Parathyroid adenoma (tissue), 2 donors: ENCODE results near the gene ARHGAP15.

Source experiments
- H2AFZ ChIP-seq: fragments of 300-600 bp; sonication (generic); one replicate; pipeline ENCODE4 v1.7.0; 2017; ENCODE audit warnings: antibody characterized with exemption, mild to moderate bottlenecking
- H3K27ac ChIP-seq: fragments of 300-600 bp; sonication (generic); one replicate; pipeline ENCODE4 v1.7.0; 2017
- H3K27me3 ChIP-seq: fragments of 300-600 bp; sonication (generic); one replicate; pipeline ENCODE4 v1.7.0; 2017; ENCODE audit warnings: low read length; ENCODE audit not compliant: control insufficient read depth, insufficient read depth
- H3K36me3 ChIP-seq: fragments of 300-600 bp; sonication (generic); one replicate; pipeline ENCODE4 v1.7.0; 2017; ENCODE audit warnings: low read length; ENCODE audit not compliant: control insufficient read depth, insufficient read depth
- H3K4me1 ChIP-seq: fragments of 300-600 bp; sonication (generic); one replicate; pipeline ENCODE4 v1.7.0; 2017; ENCODE audit warnings: control low read depth
- H3K4me2 ChIP-seq: fragments of 300-600 bp; sonication (generic); one replicate; pipeline ENCODE4 v1.7.0; 2017; ENCODE audit warnings: low read length
- H3K4me3 ChIP-seq: fragments of 300-600 bp; sonication (generic); one replicate; pipeline ENCODE4 v1.7.0; 2017; ENCODE audit warnings: low read depth, low read length
- H3K79me2 ChIP-seq: fragments of 300-600 bp; sonication (generic); one replicate; pipeline ENCODE4 v1.7.0; 2017; ENCODE audit warnings: control low read depth
- H3K9ac ChIP-seq: fragments of 300-600 bp; sonication (generic); one replicate; pipeline ENCODE4 v1.7.0; 2017; ENCODE audit warnings: mild to moderate bottlenecking
- H3K9me3 ChIP-seq: fragments of 300-600 bp; sonication (generic); one replicate; pipeline ENCODE4 v1.7.0; 2017; ENCODE audit warnings: low read length; ENCODE audit not compliant: control insufficient read depth
- CTCF ChIP-seq: fragments of 300-600 bp; sonication (generic); IDR thresholded peaks from one replicate; pipeline ENCODE4 v1.7.0; 2017; ENCODE audit warnings: antibody characterized with exemption, mild to moderate bottlenecking
- donor health status: primary hyperparathyroidism.

Gene ARHGAP15

DNA sequence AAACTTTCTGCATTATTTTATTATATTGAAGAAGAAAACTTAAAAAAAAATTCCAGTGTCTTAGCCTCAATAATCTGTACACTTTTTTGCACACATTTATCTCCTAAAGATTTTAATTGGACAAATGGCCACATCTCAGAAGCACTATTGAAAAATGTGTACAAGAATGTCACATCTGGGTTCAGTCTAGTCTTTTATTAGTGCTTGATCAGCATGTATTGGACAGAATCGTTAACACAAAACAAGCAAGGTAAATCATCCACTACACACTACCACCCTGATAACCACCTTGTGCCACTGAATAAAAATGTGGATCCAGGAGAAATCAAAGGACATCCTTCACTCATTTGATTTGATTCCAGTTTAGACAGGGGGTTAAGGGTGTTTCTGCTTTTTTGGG, 554.8 kb downstream of the ARHGAP15 start:
- Histone ChIP-seq H3K9ac (no peak overlapping the region), H3K27ac (no peak overlapping the region)

GRCh38 chr2:143684551-143685320, 555.5 kb downstream of the ARHGAP15 start:
- Histone ChIP-seq H3K36me3 (no peaks in the 10 kb centered on the region), H3K9ac (no peak overlapping the region), H3K4me3 (no peak overlapping the region), H3K4me2 (no peak overlapping the region), H3K79me2 (no peaks in the 10 kb centered on the region), H3K4me1 (no peaks in the 10 kb centered on the region), H3K9me3 (no peaks in the 10 kb centered on the region), H3K27ac (no peak overlapping the region), H3K27me3 (no peaks in the 10 kb centered on the region), H2AFZ (no peak overlapping the region)
- TF ChIP-seq CTCF, result no peak

More for the DNA sequence above, 554.8 kb downstream of the ARHGAP15 start:
- Histone ChIP-seq H3K27me3 (no peaks in the 10 kb centered on the region), H3K9me3 (no peaks in the 10 kb centered on the region), H3K79me2 (no peaks in the 10 kb centered on the region), H2AFZ (no peak overlapping the region), H3K4me1 (no peaks in the 10 kb centered on the region), H3K36me3 (no peaks in the 10 kb centered on the region), H3K4me2 (no peak overlapping the region), H3K4me3 (no peak overlapping the region)
- TF ChIP-seq CTCF, result no peak

DNA sequence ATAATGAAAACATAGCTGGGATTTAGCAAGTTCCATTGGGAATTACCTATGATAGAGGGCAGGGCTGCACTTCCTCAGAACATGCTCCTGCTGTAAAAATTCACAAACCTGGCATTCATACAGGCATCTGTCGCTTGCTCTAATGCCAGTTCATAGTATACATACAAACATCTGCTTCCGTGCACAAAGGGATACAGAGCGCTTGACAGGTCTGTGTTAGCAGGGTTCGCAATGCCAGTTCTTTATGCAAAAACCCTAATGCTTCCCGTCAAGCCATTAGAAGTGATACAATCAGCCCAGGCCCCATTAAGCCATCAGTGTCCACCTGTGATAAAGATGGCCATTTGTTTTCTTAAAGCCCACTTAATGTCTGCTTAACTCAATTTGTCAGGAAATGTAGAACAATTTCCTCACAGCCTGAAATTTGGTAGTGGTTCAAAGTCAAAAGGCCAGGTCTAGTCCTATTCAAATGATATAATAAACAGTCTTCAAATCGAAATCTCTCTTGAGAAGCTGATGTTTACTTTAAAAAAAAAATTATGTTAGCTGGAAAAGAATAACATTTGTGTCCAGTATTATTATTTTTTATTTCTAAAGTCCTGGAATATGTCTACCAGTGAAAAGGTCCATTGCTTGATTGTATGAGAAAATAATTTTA, 556.3 kb downstream of the ARHGAP15 start:
- Histone ChIP-seq H3K36me3 (no peaks in the 10 kb centered on the region), H3K9ac (no peak overlapping the region), H3K9me3 (no peaks in the 10 kb centered on the region), H3K4me1 (no peaks in the 10 kb centered on the region), H3K79me2 (no peaks in the 10 kb centered on the region), H3K4me2 (no peak overlapping the region), H3K27me3 (no peaks in the 10 kb centered on the region), H3K4me3 (no peak overlapping the region), H3K27ac (no peak overlapping the region), H2AFZ (no peak overlapping the region)
- no peak for TF ChIP-seq CTCF

GRCh38 chr2:143686585-143687164, 557.5 kb downstream of the ARHGAP15 start:
- H3K4me1 ChIP-seq, result no peaks in the 10 kb centered on the region
- peak; percentile 55 for TF ChIP-seq CTCF
- H3K9me3 ChIP-seq, result no peaks in the 10 kb centered on the region
- no peaks in the 10 kb centered on the region for H3K79me2 ChIP-seq
- no peak overlapping the region for H3K27ac ChIP-seq
- no peak overlapping the region for H3K4me2 ChIP-seq
- H3K9ac ChIP-seq, result no peak overlapping the region
- H3K4me3 ChIP-seq, result no peak overlapping the region
- H3K36me3 ChIP-seq, result no peaks in the 10 kb centered on the region
- no peaks in the 10 kb centered on the region for H3K27me3 ChIP-seq
- H2AFZ ChIP-seq, result no peak overlapping the region
